ENCODE measurements around the gene BTN2A1. TPM values are rescaled to one million over a fixed set of nuclear protein-coding genes. Genes with fewer than 3 reads are reported as not detected.

BTN2A1 gene
- total and polyA plus RNA-seq, 2 of the 13 experiments (the other 11 are each of a cell fraction or from before 2014, with no cell fraction given), result 16.4 to 30.4 TPM

DNA sequence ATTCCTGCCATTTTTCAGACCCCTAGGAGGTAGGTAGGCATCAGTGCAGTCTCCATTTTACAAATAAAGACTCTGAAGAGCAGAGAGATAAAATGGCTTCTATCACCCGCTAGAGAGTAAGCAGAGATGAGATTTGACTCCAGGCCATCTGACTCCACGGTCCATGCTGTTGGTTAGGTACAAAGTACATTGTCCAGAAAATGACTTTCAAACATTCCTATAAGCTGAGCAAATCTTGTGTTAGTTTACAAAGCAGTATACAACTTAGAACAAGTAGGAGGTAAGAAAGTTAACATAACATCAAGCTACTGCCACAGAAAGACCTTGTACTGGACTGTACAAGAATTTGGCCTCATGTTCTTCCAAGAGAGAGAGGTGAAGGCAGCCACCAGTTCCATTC is 57.2 kb downstream of the BTN2A1 start (continued):
- no peak for TF ChIP-seq BCLAF1 (IDR thresholded peaks at IDR 0.05)
- TF ChIP-seq KDM1A (CRISPR knock-in tag; IDR thresholded peaks at IDR 0.05), result peak; percentile 40; the same call in 1 of the 2 replicates
- peak; percentile 84; the same call in 1 of the 2 replicates for TF ChIP-seq KAT7 (CRISPR knock-in tag; IDR thresholded peaks at IDR 0.05; ENCODE audit: borderline replicate concordance)
- no peak for TF ChIP-seq ZBTB2 (CRISPR knock-in tag; IDR thresholded peaks at IDR 0.05; ENCODE audit: low read depth)
- peak; percentile 52; the same call in 1 of the 2 replicates for TF ChIP-seq ELF3 (CRISPR knock-in tag; IDR thresholded peaks at IDR 0.05)
- TF ChIP-seq HMGXB4 (CRISPR knock-in tag; IDR thresholded peaks at IDR 0.05; ENCODE audit: borderline replicate concordance in 1 of 2, low read depth in 1 of 2), result peak; percentile 56 to 67; a peak in 2 of 4 replicates
- peak; percentile 67; the same call in 1 of the 2 replicates for TF ChIP-seq HMGXB3 (CRISPR knock-in tag; IDR thresholded peaks at IDR 0.05; ENCODE audit: borderline replicate concordance)
- peak; percentile 52; the same call in 1 of the 2 replicates for TF ChIP-seq REPIN1 (CRISPR knock-in tag; IDR thresholded peaks at IDR 0.05; ENCODE audit: borderline replicate concordance, low read depth)
- TF ChIP-seq ZNF317 (CRISPR knock-in tag; IDR thresholded peaks at IDR 0.05), result no peak
- peak; percentile 86 for TF ChIP-seq PAXIP1 (CRISPR knock-in tag; conservative IDR thresholded peaks at IDR 0.05)
- TF ChIP-seq, protein P1, sequence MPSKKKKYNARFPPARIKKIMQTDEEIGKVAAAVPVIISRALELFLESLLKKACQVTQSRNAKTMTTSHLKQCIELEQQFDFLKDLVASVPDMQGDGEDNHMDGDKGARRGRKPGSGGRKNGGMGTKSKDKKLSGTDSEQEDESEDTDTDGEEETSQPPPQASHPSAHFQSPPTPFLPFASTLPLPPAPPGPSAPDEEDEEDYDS (CRISPR knock-in tag; IDR thresholded peaks at IDR 0.05), result peak; percentile 60
- peak; percentile 81; the same call in 1 of the 2 replicates for TF ChIP-seq MIER3 (CRISPR knock-in tag; IDR thresholded peaks at IDR 0.05; ENCODE audit: borderline replicate concordance)
- 0 out of 2 replicates have a peak, but pooled peaks have one; percentile 29 for TF ChIP-seq PHF8 (CRISPR knock-in tag; IDR thresholded peaks at IDR 0.05)
- peak; percentile 85 for TF ChIP-seq SIX4 (CRISPR knock-in tag; IDR thresholded peaks at IDR 0.05)
